Measurements from ENCODE around the gene NAGLU. TPM values are rescaled to one million over a fixed set of nuclear protein-coding genes. Genes with fewer than 3 reads are reported as not detected.
A peak's percentile ranks its signal among the peaks of the same experiment; 100 is the strongest.

Gene NAGLU
- polyA plus RNA-seq, 3 donors: 10.4 to 32.9 (median 24.9) TPM

DNA sequence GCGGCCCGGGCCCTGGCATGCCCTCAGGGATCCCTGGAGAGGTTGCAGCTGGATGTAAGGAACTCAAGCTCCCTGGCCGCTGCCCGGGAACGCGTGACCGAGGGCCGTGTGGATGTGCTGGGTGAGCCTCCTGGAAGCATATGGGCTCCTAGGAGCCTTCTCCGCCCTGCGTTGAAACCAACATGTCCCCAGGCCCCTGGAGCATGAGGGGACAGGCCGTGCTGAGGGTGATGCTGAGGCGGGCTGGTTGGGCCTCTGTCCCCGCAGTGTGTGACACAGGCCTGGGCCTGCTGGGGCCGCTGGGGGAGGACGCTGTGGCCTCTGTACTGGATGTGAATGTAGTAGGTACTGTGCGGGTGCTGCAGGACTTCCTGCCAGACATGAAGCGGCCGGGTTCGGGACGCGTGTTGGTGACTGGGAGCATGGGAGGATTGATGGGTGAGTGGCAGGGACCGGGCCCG lies 11.0 kb downstream of the NAGLU start:
- peaks cover 34 to 52% of the 10 kb centered on the region in 2 donors for H3K36me3 Mint-ChIP-seq
- H2AFZ ChIP-seq (ENCODE audit: insufficient read depth, low read depth, low read length, poor library complexity, severe bottlenecking): no peak overlapping the region
- intact Hi-C loops (cut with micrococcal nuclease): no loop called here
- peaks cover 0 to 4% (median 0%) of the 10 kb centered on the region in 7 donors for H3K9me3 Mint-ChIP-seq
- H3K27me3 Mint-ChIP-seq (ENCODE audit: low read depth in 3 of 3): peaks cover 20 to 31% (median 26%) of the 10 kb centered on the region in 3 donors
- TF ChIP-seq, protein P1, sequence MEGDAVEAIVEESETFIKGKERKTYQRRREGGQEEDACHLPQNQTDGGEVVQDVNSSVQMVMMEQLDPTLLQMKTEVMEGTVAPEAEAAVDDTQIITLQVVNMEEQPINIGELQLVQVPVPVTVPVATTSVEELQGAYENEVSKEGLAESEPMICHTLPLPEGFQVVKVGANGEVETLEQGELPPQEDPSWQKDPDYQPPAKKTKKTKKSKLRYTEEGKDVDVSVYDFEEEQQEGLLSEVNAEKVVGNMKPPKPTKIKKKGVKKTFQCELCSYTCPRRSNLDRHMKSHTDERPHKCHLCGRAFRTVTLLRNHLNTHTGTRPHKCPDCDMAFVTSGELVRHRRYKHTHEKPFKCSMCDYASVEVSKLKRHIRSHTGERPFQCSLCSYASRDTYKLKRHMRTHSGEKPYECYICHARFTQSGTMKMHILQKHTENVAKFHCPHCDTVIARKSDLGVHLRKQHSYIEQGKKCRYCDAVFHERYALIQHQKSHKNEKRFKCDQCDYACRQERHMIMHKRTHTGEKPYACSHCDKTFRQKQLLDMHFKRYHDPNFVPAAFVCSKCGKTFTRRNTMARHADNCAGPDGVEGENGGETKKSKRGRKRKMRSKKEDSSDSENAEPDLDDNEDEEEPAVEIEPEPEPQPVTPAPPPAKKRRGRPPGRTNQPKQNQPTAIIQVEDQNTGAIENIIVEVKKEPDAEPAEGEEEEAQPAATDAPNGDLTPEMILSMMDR (IDR thresholded peaks at IDR 0.05): no peak
- H3K4me2 ChIP-seq (replicated peaks; ENCODE audit: extremely low read depth, low read length, poor library complexity, severe bottlenecking): no peak overlapping the region
- H3K4me3 Mint-ChIP-seq: peak overlapping the region in 1 of 2 donors; percentile 42
- DNase-seq: no peak
- no peaks in the 10 kb centered on the region for H3K9me3 ChIP-seq (replicated peaks in 1 of 2; ENCODE audit: control insufficient read depth in 1 of 2, insufficient read depth in 1 of 2, low read length in 2 of 2)
- peaks cover 6 to 9% of the 10 kb centered on the region in 2 donors for H3K4me1 ChIP-seq (ENCODE audit: control insufficient read depth in 1 of 2, insufficient read depth in 2 of 2, low read length in 2 of 2)
- peaks cover 12% of the 10 kb centered on the region for H3K4me1 Mint-ChIP-seq
- peaks cover 23 to 26% of the 10 kb centered on the region in 2 donors for H3K36me3 ChIP-seq (replicated peaks in 1 of 2; ENCODE audit: control insufficient read depth in 1 of 2, insufficient read depth in 2 of 2, low read length in 2 of 2)
- H4K20me1 ChIP-seq (ENCODE audit: insufficient read depth, low read length): peaks cover 29% of the 10 kb centered on the region
- H3K27me3 ChIP-seq (ENCODE audit: control insufficient read depth in 2 of 2, insufficient read depth in 2 of 2, low read length in 2 of 2): peaks cover 11 to 20% of the 10 kb centered on the region in 2 donors
- no peaks in the 10 kb centered on the region for H3K79me2 ChIP-seq (ENCODE audit: insufficient read depth, low read length)
- no peak overlapping the region for H3K9ac ChIP-seq (ENCODE audit: insufficient read depth, low read length, poor library complexity, severe bottlenecking)
- H3K4me3 ChIP-seq (replicated peaks in 1 of 3; ENCODE audit: low read depth in 2 of 3, low read length in 3 of 3): no peak overlapping the region
- peak overlapping the region in 1 of 7 donors; percentile 38 for H3K27ac Mint-ChIP-seq
- no peak overlapping the region for H3K27ac ChIP-seq (ENCODE audit: low read depth in 1 of 2, low read length in 2 of 2)
- 96% methylated on average over 18 of the region's 23 CpGs for WGBS (ENCODE audit: insufficient coverage)

DNA sequence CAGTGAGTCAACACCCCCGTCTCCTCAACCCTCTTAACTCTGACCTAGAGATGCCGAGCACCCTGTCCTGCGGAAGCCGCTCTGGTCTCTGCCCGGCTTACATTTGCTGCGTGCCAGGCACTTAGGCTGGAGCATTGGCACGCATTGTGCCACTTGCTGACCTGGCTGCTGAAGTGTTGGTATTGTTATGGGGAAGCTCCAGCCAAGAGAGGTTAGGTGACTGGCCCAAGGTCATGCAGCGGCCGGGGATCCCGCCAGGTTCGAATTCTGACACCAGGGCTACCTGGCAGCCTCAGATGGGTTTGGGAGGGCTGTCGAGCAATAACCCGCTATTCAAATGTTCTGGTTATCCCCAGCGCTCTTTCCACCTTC lies 11.6 kb downstream of the NAGLU start:
- peaks cover 11 to 20% of the 10 kb centered on the region in 2 donors for H3K27me3 ChIP-seq (ENCODE audit: control insufficient read depth in 2 of 2, insufficient read depth in 2 of 2, low read length in 2 of 2)
- H3K79me2 ChIP-seq (ENCODE audit: insufficient read depth, low read length): no peaks in the 10 kb centered on the region
- no peak overlapping the region for H2AFZ ChIP-seq (ENCODE audit: insufficient read depth, low read depth, low read length, poor library complexity, severe bottlenecking)
- H3K9me3 ChIP-seq (replicated peaks in 1 of 2; ENCODE audit: control insufficient read depth in 1 of 2, insufficient read depth in 1 of 2, low read length in 2 of 2): no peaks in the 10 kb centered on the region
- Mint-ChIP-seq H3K4me1 (peaks cover 15% of the 10 kb centered on the region), H3K27me3 (ENCODE audit: low read depth in 3 of 3) (peaks cover 20 to 31% (median 26%) of the 10 kb centered on the region in 3 donors), H3K4me3 (peak overlapping the region in 1 of 2 donors; percentile 53), H3K36me3 (peaks cover 32 to 47% of the 10 kb centered on the region in 2 donors), H3K9me3 (peaks cover 0 to 4% (median 0%) of the 10 kb centered on the region in 7 donors), H3K27ac (no peak overlapping the region)
- TF ChIP-seq, protein P1 (IDR thresholded peaks at IDR 0.05): no peak
- peaks cover 18 to 20% of the 10 kb centered on the region in 2 donors for H3K36me3 ChIP-seq (replicated peaks in 1 of 2; ENCODE audit: control insufficient read depth in 1 of 2, insufficient read depth in 2 of 2, low read length in 2 of 2)
- no peak overlapping the region for H3K27ac ChIP-seq (ENCODE audit: low read depth in 1 of 2, low read length in 2 of 2)
- no peak overlapping the region for H3K9ac ChIP-seq (ENCODE audit: insufficient read depth, low read length, poor library complexity, severe bottlenecking)
- DNase-seq: no peak
- H3K4me3 ChIP-seq (replicated peaks in 1 of 3; ENCODE audit: low read depth in 2 of 3, low read length in 3 of 3): no peak overlapping the region
- intact Hi-C loops (cut with micrococcal nuclease): no loop called here
- H3K4me2 ChIP-seq (replicated peaks; ENCODE audit: extremely low read depth, low read length, poor library complexity, severe bottlenecking): no peak overlapping the region
- H3K4me1 ChIP-seq (ENCODE audit: control insufficient read depth in 1 of 2, insufficient read depth in 2 of 2, low read length in 2 of 2): peaks cover 6 to 9% of the 10 kb centered on the region in 2 donors
- peaks cover 29% of the 10 kb centered on the region for H4K20me1 ChIP-seq (ENCODE audit: insufficient read depth, low read length)
- 94% methylated on average over 14 of the region's 14 CpGs for WGBS (ENCODE audit: insufficient coverage)
